Epithelial cell of esophagus (primary cell): ENCODE results near the gene PANK4.
A peak's percentile ranks its signal among the peaks of the same experiment; 100 is the strongest.
"Not testable (repeated sequence)": the region's sequence is repeated elsewhere in the genome, so short reads cannot be mapped to it uniquely, and the experiment has no call there.

Experiments
- DNase-seq: peaks from one replicate; pipeline ENCODE4 v3.0.0; 2010; ENCODE audit warnings: low read depth
- H3K4me3 ChIP-seq: 2 replicates; pipeline ENCODE4 v1.5.1; 2011; ENCODE audit warnings: mild to moderate bottlenecking, low read length, control low read depth
- TF ChIP-seq, protein P1 (sequence below): IDR thresholded peaks from 2 replicates; pipeline ENCODE4 v1.5.1; 2011; ENCODE audit warnings: low read depth, mild to moderate bottlenecking, low read length, control low read depth, inconsistent platforms; ENCODE audit not compliant: insufficient read depth; ENCODE audit errors: missing control alignments

Gene PANK4

DNA sequence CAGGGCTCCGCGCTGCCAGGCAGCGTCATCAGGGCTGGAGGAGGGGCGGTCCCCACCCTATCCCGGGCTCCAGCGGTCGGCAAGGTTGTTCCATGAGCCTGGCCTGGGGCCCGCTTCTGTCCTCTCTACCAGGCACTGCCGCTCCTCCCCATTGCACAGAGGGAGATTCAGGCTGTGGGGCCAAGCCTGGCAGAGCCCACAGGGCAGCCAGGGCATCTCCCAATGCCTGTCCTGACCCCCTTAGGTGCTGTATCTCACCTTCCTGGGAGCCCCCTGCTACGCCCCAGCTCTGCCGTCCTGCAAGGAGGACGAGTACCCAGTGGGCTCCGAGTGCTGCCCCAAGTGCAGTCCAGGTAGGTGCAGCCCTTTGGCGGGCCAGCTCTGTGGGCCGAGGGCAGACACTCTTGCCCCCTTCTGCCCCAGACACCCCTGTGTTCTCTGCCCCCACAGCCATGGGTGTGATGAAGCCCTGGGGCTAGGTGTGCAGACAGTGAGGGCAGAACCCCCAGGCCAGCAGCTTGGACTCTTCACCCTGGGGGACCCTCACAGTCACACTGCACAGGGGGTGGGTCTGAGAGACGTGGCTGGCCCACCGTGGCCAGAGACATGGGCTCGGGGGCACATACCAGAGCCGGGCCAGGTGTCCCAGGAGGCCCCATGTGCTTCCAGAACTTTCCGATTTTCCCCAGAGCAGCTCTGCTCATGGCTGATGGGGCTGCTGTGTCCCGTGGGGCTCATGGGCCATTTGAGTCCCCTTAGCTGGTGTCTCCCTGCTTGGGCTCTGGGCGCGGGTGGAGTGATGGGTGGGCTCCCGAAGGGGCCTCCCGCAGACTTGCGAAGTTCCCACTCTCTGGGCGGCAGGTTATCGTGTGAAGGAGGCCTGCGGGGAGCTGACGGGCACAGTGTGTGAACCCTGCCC lies 31.3 kb upstream of the PANK4 start:
- no peak for DNase-seq
- TF ChIP-seq, protein P1, sequence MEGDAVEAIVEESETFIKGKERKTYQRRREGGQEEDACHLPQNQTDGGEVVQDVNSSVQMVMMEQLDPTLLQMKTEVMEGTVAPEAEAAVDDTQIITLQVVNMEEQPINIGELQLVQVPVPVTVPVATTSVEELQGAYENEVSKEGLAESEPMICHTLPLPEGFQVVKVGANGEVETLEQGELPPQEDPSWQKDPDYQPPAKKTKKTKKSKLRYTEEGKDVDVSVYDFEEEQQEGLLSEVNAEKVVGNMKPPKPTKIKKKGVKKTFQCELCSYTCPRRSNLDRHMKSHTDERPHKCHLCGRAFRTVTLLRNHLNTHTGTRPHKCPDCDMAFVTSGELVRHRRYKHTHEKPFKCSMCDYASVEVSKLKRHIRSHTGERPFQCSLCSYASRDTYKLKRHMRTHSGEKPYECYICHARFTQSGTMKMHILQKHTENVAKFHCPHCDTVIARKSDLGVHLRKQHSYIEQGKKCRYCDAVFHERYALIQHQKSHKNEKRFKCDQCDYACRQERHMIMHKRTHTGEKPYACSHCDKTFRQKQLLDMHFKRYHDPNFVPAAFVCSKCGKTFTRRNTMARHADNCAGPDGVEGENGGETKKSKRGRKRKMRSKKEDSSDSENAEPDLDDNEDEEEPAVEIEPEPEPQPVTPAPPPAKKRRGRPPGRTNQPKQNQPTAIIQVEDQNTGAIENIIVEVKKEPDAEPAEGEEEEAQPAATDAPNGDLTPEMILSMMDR = no peak
- H3K4me3 ChIP-seq = no peak overlapping the region

GRCh38 chr1:2556678-2557481 lies 30.5 kb upstream of the PANK4 start:
- no peak for DNase-seq
- TF ChIP-seq, protein P1 = no peak

DNA sequence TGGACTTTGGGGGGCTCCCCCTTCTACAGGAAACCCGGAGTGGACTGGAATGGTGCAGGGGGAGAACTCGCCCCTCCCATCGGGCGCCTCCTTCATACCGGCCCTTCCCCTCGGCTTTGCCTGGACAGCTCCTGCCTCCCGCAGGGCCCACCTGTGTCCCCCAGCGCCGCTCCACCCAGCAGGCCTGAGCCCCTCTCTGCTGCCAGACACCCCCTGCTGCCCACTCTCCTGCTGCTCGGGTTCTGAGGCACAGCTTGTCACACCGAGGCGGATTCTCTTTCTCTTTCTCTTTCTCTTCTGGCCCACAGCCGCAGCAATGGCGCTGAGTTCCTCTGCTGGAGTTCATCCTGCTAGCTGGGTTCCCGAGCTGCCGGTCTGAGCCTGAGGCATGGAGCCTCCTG lies 29.9 kb upstream of the PANK4 start, which contains the start of gene TNFRSF14:
Gene TNFRSF14, plus strand, starts transcription at position 95 of the 401 bp plus-strand sequence. Its CDS starts 294 bp downstream, at position 389.
- DNase-seq = peak; percentile 40
- H3K4me3 ChIP-seq = peak within 1 kb of the TSS; percentile 59
- TF ChIP-seq, protein P1 = no peak

More at GRCh38 chr1:2556678-2557481, 30.5 kb upstream of the PANK4 start:
- H3K4me3 ChIP-seq = peak overlapping the region; percentile 59

DNA sequence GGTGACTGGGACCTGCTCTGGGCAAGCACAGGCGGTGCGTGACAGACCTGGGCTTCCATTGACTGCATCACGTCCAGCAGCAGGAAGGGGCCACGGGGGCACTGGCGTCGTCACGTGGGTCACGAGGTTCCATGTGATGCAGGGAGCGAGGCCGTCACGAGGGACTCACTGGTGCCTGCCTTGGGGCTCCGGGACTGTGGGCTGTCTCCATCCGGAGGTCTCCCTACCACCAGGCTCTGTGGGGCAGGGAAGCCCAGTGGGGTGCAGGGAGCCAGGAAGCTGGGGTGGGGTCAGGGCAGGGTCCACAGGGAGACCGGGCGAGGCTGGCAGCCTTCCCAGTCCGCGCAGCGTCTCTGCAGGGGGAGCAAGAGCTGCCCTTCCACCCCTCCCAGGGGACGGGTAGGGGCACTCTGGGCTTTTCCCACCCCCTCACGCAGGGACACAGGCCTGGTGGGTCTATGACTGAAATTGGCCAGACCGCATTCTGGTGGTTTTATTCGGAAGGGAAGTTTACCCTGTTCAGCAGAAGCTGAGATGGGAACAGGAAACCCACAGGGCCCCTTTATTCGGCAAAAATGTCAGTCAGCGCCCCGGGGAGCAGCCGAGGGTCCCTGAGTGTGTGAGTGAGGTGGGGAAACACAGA lies 29.4 kb upstream of the PANK4 start:
- no peak for DNase-seq
- H3K4me3 ChIP-seq = peak overlapping the region; percentile 59
- TF ChIP-seq, protein P1 = no peak

- TF ChIP-seq, protein P1 = no peak
- no peak for DNase-seq
- H3K4me3 ChIP-seq = no peak overlapping the region
These were observed 28.4 kb upstream of the PANK4 start for GRCh38 chr1:2554621-2555387.

DNA sequence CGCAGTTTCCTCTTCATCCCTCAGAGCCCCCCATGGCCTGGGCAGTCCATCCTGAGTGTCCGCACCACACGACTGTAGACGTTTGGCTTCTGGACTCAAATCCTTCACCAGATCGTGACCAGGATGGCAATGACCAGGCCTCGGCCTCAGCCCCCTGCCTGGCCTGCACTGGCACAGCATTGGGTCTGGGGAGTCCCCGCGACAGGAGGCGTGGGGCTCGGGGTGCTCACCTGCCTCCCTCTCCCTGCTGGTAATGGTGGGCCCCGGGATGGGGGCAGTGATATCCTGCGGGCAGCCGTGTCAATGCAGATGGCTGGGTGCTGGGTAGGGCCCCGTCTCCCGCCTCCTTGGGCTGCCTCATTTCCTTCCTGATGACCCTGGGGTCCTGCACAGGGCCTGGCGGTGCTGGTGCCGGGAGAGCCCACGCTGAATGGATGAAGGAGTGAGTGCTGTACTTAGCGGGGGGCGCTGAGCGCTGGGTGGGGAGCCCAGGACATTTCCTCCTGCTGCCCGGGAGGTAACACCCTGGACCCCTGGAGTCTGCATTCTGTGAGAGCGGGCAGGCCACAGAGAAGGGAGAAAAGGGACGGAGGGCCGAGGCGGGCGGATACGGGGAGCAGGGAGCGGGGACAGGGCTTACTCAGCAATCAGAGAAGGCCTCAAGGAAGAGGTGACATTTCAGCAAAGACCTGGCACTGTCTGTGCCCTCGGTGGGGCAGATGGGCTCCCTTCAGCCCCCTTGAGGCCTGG lies 27.6 kb upstream of the PANK4 start:
- H3K4me3 ChIP-seq = no peak overlapping the region
- TF ChIP-seq, protein P1 = no peak
- DNase-seq = no peak

GRCh38 chr1:2553076-2553475 lies 26.7 kb upstream of the PANK4 start:
- DNase-seq, H3K4me3 ChIP-seq: not testable (repeated sequence)
